ENCODE data around the gene MYH15. TPM values are rescaled to one million over a fixed set of nuclear protein-coding genes. Genes with fewer than 3 reads are reported as not detected.

The MYH15 gene
- total RNA-seq, 1 donor from 2014 or later = 0.77 TPM

GRCh38 chr3:108398510-108398909 lies 111.9 kb downstream of the MYH15 start:
- H3K4me1 Mint-ChIP-seq (ENCODE audit: unreplicated experiment) = peaks cover 13% of the 10 kb centered on the region

GRCh38 chr3:108396336-108396735 lies 114.1 kb downstream of the MYH15 start:
- Mint-ChIP-seq H3K36me3 (no peaks in the 10 kb centered on the region), H3K27ac (no peak overlapping the region), H3K27me3 (peaks cover 5% of the 10 kb centered on the region), H3K4me1 (ENCODE audit: unreplicated experiment) (peaks cover 9% of the 10 kb centered on the region), H3K4me3 (no peak overlapping the region), H3K9me3 (peaks cover 10% of the 10 kb centered on the region)
- no peak for DNase-seq (ENCODE audit: extremely low spot score, unreplicated experiment)
- TF ChIP-seq, protein P1, sequence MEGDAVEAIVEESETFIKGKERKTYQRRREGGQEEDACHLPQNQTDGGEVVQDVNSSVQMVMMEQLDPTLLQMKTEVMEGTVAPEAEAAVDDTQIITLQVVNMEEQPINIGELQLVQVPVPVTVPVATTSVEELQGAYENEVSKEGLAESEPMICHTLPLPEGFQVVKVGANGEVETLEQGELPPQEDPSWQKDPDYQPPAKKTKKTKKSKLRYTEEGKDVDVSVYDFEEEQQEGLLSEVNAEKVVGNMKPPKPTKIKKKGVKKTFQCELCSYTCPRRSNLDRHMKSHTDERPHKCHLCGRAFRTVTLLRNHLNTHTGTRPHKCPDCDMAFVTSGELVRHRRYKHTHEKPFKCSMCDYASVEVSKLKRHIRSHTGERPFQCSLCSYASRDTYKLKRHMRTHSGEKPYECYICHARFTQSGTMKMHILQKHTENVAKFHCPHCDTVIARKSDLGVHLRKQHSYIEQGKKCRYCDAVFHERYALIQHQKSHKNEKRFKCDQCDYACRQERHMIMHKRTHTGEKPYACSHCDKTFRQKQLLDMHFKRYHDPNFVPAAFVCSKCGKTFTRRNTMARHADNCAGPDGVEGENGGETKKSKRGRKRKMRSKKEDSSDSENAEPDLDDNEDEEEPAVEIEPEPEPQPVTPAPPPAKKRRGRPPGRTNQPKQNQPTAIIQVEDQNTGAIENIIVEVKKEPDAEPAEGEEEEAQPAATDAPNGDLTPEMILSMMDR (conservative IDR thresholded peaks at IDR 0.05) = no peak

More at GRCh38 chr3:108398510-108398909, 111.9 kb downstream of the MYH15 start:
- no peak overlapping the region for H3K4me3 Mint-ChIP-seq
- no peak overlapping the region for H3K27ac Mint-ChIP-seq
- TF ChIP-seq, protein P1 (conservative IDR thresholded peaks at IDR 0.05) = no peak
- peaks cover 5% of the 10 kb centered on the region for H3K27me3 Mint-ChIP-seq
- no peaks in the 10 kb centered on the region for H3K36me3 Mint-ChIP-seq
- peaks cover 10% of the 10 kb centered on the region for H3K9me3 Mint-ChIP-seq
- DNase-seq (ENCODE audit: extremely low spot score, unreplicated experiment) = no peak

- H3K4me3 Mint-ChIP-seq = no peak overlapping the region
- DNase-seq (ENCODE audit: extremely low spot score, unreplicated experiment) = no peak
- TF ChIP-seq, protein P1 (conservative IDR thresholded peaks at IDR 0.05) = no peak
- no peaks in the 10 kb centered on the region for H3K36me3 Mint-ChIP-seq
- H3K27ac Mint-ChIP-seq = no peak overlapping the region
- H3K4me1 Mint-ChIP-seq (ENCODE audit: unreplicated experiment) = peaks cover 9% of the 10 kb centered on the region
- H3K9me3 Mint-ChIP-seq = peaks cover 4% of the 10 kb centered on the region
- H3K27me3 Mint-ChIP-seq = peaks cover 5% of the 10 kb centered on the region
Measured at GRCh38 chr3:108394563-108394962, 115.8 kb downstream of the MYH15 start.

- no peak for DNase-seq (ENCODE audit: extremely low spot score, unreplicated experiment)
- Mint-ChIP-seq H3K4me1 (ENCODE audit: unreplicated experiment) (peaks cover 9% of the 10 kb centered on the region), H3K36me3 (no peaks in the 10 kb centered on the region), H3K9me3 (peaks cover 4% of the 10 kb centered on the region), H3K27me3 (peaks cover 5% of the 10 kb centered on the region), H3K27ac (no peak overlapping the region), H3K4me3 (no peak overlapping the region)
- TF ChIP-seq, protein P1 (conservative IDR thresholded peaks at IDR 0.05) = no peak
Measured at GRCh38 chr3:108394016-108394415, 116.4 kb downstream of the MYH15 start.

DNA sequence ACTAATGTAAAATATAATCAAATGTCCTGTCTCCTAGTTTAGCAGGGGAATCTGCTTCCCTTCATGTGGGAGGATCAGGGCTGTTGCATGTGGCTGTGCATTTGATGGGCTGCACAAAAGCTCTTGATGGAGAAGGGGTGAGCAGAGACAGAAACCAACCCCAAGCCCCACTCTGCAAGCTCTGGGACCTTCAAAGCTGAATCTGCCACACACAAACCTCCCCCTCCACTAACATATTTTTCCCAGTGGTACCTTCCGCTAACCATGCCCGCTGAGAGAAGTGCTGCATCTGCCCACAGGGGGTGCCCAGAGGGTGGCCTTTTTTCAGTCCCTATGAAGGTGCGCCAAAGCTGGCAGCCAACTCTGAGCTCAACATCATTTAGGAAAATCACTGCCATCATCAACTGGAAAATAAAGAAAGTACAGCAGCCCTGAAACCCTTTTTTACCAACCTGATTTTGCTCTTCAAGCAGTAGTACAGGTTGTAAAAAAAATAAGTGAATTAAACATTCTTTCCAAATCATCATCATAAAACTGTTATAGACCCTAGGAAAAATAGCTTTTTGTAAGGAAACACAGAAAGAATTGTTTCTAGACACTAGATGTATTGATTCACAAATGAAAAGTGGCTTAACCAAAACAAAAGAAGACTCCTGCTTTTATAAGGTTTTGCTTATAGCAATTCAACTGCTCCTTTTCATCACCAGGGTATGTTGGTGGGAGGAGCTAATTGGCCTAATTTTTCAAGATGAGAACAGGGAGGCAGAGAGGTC lies 117.1 kb downstream of the MYH15 start:
- Mint-ChIP-seq H3K4me1 (ENCODE audit: unreplicated experiment) (peaks cover 9% of the 10 kb centered on the region), H3K9me3 (peaks cover 4% of the 10 kb centered on the region), H3K36me3 (no peaks in the 10 kb centered on the region), H3K4me3 (no peak overlapping the region), H3K27ac (no peak overlapping the region), H3K27me3 (peaks cover 5% of the 10 kb centered on the region)
- no peak for DNase-seq (ENCODE audit: extremely low spot score, unreplicated experiment)
- TF ChIP-seq, protein P1 (conservative IDR thresholded peaks at IDR 0.05) = no peak

All from type B pancreatic cell (in vitro differentiated cells).